ENCODE measurements around the gene DCAF5.
A peak's percentile ranks its signal among the peaks of the same experiment; 100 is the strongest.
"Not testable (repeated sequence)": the region's sequence is repeated elsewhere in the genome, so short reads cannot be mapped to it uniquely, and the experiment has no call there.

The DCAF5 gene

GRCh38 chr14:69097974-69098373 is 54.9 kb downstream of the DCAF5 start:
- FAIRE-seq = peak; percentile 44
- no peak for DNase-seq (ENCODE audit: insufficient read length, low spot score)

DNA sequence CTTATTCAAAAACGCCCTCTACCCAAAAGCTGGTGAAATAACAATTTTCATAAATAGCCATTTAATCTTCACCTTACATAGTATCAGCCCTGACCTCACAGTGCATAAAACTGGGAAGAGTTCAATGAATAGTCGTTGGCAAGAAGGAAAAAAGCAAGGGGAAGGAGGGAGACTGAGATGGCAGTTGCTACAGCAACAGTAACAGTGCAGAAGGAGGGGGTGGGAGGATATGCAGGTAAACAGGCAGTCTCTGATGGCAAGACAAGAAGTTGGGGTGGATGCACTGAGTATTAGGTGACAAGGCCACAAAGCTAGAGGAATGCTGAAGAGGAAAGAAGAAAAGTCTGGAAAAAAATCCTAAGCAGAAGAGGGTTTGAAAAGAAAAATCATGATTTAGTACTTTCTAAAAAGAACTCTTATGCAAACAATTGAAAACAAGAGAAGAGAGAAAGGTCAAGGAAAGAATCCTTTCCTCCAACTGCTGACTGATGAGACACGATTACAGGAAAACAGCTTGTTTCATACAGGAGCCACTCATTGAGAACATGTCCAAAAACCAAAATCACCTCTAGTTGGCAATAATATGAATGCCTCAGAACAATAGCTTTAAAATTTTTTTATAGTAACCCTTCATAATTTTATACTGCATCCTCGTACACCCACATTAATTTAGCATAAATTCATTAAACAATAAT is 56.0 kb downstream of the DCAF5 start:
- FAIRE-seq = peak; percentile 74
- no peak for DNase-seq (ENCODE audit: insufficient read length, low spot score)

DNA sequence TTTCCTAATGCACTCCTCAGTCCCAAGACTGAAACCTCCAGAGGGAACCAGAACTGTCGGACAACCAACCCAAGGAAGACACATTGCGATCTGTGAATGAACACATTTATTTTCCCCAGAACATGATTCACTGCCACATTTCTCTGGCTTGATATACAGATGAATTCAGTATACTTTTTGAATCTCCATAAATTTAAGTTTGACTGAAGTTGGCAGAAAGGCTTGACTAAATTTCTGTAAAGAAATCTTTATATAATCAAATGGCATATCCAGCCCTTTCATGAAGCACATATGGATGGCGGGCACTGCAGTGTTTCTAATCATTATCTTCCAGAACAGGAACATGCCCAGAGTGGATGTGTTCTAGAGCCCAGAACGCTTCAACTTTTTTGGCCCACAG is 56.7 kb downstream of the DCAF5 start:
- no peak for DNase-seq (ENCODE audit: insufficient read length, low spot score)
- no peak for FAIRE-seq

DNA sequence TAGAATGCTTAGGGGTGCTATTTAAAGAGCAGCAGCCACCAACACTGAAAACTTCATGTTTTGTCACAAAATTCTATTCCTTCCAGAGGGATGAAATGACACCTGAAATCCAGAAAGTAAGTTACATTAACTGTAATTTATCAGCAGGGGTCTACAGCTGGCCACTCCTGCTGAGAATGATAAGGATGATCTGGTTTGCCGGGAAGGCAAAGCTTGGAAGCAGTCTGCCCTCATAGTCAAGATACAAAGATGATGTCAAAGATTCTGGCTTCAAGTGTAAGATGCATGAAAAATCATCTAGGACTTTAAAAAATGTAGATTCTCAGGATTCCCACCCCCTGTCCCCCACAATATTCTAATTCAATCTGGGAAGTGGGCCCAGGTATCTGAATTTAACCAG is 58.4 kb downstream of the DCAF5 start:
- no peak for DNase-seq (ENCODE audit: insufficient read length, low spot score)
- no peak for FAIRE-seq

GRCh38 chr14:69093631-69094421 is 59.1 kb downstream of the DCAF5 start:
- FAIRE-seq = peak; percentile 85

DNA sequence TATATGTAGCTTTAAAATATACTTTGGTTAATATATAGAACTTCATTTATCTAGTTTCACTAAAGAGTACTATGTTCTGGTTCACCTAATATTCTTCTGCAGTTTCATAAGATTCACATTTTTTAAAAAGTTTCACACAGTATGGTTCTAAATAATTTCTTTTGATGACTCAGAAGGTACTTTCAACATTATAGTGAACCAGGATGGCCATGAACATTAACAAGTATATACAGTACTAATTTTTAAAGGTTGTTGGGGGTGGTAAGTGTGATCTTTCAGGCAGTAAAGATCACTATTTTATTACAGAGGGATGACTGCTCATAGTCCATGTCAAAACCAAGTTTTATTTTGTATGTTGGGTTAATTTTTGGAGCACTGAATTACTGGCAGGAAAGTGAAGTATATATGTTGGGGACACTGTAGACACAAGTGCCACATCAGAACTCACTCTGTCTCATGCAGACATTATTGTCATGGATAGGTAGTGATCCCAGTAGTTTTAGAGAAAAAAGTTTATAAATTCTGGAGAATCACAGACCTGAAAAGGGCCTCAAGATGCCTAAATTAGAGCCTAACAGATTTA is 60.0 kb downstream of the DCAF5 start:
- FAIRE-seq (peak; percentile 4), DNase-seq (ENCODE audit: insufficient read length, low spot score) (no peak)

More at GRCh38 chr14:69093631-69094421, 59.1 kb downstream of the DCAF5 start:
- DNase-seq (ENCODE audit: insufficient read length, low spot score) = no peak

- FAIRE-seq = no peak
- no peak for DNase-seq (ENCODE audit: insufficient read length, low spot score)
Observed at GRCh38 chr14:69091695-69092094, 61.2 kb downstream of the DCAF5 start.

DNA sequence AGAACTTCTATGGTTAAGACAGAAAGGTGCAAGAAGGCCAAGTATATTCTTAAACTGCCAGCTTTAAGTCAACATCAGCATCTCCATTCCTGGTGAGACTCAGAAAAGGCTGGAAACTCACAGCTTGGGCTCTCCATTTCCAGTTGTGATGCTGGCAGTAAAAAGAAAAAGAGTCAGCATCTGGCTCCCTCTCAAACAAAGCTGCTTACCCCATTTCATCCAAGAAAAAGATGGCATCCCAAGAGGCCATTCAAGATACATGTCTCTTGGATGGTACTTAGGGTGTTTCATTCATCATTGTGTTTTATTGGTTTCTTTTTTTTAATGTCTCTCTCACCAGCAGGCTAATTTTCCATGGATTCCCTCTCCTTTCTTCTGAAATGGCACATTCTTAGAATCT is 61.9 kb downstream of the DCAF5 start:
- FAIRE-seq = peak; percentile 42
- no peak for DNase-seq (ENCODE audit: insufficient read length, low spot score)

- DNase-seq (ENCODE audit: insufficient read length, low spot score) (no peak), FAIRE-seq (peak; percentile 68)
Observed at GRCh38 chr14:69090187-69090789, 62.6 kb downstream of the DCAF5 start.

DNA sequence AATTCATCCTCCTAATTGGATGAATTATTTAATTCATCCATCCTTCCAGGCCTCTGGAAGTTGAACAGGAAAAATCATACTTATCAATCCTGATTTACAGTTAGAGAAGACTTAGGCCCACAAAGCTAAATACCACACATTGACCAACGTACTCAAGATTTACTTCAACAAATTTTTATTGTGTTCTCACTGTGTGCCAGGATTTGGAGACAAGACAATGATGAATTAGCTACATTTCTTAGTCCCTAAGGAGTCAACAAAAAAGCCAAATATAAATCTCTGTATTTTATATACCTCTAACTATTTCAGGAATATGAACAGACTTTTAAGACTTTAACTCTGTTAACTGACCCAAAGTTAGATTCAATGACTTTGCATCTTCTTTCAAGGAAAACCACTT is 63.9 kb downstream of the DCAF5 start:
- FAIRE-seq (peak; percentile 72), DNase-seq (ENCODE audit: insufficient read length, low spot score) (no peak)

- FAIRE-seq (no peak), DNase-seq (ENCODE audit: insufficient read length, low spot score) (no peak)
Observed at GRCh38 chr14:69088586-69088985, 64.3 kb downstream of the DCAF5 start.

- no peak for DNase-seq (ENCODE audit: insufficient read length, low spot score)
- FAIRE-seq = no peak
Observed at GRCh38 chr14:69087061-69087461, 65.9 kb downstream of the DCAF5 start.

GRCh38 chr14:69086537-69086936 is 66.4 kb downstream of the DCAF5 start:
- no peak for FAIRE-seq
- no peak for DNase-seq (ENCODE audit: insufficient read length, low spot score)

DNA sequence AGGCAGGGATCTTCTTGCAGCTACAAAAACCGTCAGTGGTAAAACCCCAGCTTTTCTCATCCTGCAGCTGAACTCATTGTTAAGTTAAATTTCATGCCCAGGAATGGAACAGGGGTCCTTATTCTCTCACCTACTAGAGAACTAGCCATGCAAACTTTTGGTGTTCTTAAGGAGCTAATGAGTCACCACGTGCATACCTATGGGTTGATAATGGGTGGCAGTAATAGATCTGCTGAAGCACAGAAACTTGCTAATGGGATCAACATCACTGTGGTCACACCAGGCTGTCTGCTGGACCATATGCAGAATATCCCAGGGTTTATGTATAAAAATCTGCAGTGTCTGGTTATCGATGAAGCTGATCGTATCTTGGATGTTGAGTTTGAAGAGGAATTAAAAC is 68.9 kb downstream of the DCAF5 start:
- FAIRE-seq (peak; percentile 93), DNase-seq (ENCODE audit: insufficient read length, low spot score) (no peak)

DNA sequence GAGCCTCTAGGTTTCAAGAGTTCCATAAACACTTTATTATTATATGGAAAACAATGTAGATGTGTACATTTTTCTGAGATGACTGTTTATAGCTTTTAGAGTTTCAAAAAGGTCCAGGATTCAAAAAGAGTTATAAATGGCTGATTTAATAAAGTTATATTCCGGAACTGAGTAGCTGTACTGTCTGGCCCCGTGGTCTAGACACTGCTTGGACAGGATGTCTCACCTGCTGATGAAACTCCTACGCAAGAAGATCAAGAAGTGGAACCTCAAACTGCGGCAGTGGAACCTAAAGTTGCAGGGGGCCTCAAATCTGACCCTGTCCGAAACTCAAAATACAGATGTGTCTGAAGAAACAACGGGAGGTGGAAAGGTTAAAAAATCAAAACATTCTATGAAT is 69.7 kb downstream of the DCAF5 start:
- FAIRE-seq (peak; percentile 26), DNase-seq (ENCODE audit: insufficient read length, low spot score) (no peak)

DNA sequence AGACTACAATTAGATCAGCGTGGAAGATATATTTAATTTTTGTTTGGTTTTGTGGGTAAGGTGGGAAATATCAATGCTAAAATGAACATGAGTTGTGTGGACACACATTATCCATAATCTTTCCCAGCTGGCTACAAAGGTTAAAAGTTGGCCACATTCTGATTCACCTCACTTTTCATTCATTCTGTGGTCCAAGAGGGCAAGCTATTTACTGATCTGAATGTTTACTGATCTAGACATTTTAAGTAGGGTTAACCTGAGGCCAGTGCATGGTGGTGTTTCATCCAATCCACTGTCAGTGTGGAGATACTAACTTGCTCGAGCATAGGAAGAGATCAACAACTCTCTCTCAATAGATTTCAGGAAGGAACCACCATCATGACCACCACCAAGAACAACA is 71.6 kb downstream of the DCAF5 start:
- FAIRE-seq = no peak
- DNase-seq (ENCODE audit: insufficient read length, low spot score) = no peak

GRCh38 chr14:69079747-69080146 is 73.2 kb downstream of the DCAF5 start:
- DNase-seq (ENCODE audit: insufficient read length, low spot score) (no peak), FAIRE-seq (no peak)

GRCh38 chr14:69079188-69079742 is 73.7 kb downstream of the DCAF5 start:
- peak; percentile 95 for DNase-seq (ENCODE audit: insufficient read length, low spot score)
- FAIRE-seq = no peak

GRCh38 chr14:69077841-69078240 is 75.1 kb downstream of the DCAF5 start:
- DNase-seq (ENCODE audit: insufficient read length, low spot score) (peak; percentile 86), FAIRE-seq (peak; percentile 33)

DNA sequence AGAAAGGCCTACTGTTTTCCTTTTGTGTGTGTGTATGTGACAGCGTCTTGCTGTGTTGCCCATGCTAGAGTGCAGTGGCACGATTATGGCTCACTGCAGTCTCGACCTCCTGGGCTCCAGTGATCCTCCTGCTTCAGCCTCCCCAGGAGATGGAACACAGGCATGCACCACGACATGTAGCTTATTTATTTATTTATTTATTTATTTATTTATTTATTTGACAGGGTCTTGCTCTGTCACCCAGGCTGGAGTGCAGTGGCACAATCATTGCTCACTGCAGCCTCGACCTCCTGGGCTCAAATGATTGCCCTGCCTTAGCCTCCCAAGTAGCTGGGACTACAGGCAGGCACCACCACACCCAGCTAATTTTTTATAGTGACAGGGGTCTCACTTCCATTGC is 75.7 kb downstream of the DCAF5 start:
- FAIRE-seq = peak; percentile 58
- DNase-seq (ENCODE audit: insufficient read length, low spot score) = not testable (repeated sequence)

DNA sequence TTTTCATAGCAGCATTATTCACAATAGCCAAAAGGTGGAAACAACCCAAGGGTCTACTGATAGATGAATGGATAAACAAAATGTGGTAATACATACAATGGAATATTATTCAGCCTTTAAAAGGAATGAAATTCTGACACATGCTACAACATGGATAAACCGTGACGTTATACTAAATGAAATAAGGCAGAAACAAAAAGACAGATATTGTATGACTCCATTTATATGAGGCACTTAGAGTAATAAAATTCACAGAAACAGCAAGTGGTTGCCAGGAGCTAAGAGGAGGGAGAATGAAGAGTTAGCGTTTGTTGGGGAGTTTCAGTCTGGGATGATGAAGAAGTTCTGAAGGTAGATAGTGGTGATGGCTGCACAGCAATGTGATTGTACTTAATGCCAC is 76.6 kb downstream of the DCAF5 start:
- FAIRE-seq = peak; percentile 82
- DNase-seq (ENCODE audit: insufficient read length, low spot score) = no peak
